IMR-90 (cell line): ENCODE measurements around the gene RELN. TPM values are rescaled to one million over a fixed set of nuclear protein-coding genes. Genes with fewer than 3 reads are reported as not detected.

Source experiments
- ATAC-seq: fragments of 200-7000 bp; cut with Tn5 transposase; 2 replicates; pipeline ENCODE4 v1.9.1; 2020; ENCODE audit warnings: low read depth, mild to moderate bottlenecking, moderate library complexity
- BruUV-seq: library from RNA; stranded (reverse); fragments of 400-500 nt; replicated peaks from 2 replicates; lab custom pipeline; 2021; lab: Mats Ljungman, UMichigan
- CTCF ChIA-PET: fragments of 300-600 bp; formaldehyde crosslinking; extraction: SDS; loops from one replicate; lab custom pipeline; 2021; ENCODE audit warnings: antibody characterized with exemption; lab: Yijun Ruan, JAX
- POLR2A ChIA-PET: fragments of 300-600 bp; sonication (Branson Sonifier 250); formaldehyde crosslinking; loops from one replicate; lab custom pipeline; 2022; ENCODE audit warnings: antibody characterized with exemption; ENCODE audit not compliant: unreplicated experiment; lab: Charles Lee
- DNase-seq: peaks from one replicate; pipeline ENCODE4 v3.0.0; 2013
- H2AFZ ChIP-seq: replicated peaks from 2 replicates; pipeline ENCODE3; 2013; ENCODE audit warnings: low read length, mild to moderate bottlenecking; ENCODE audit not compliant: poor library complexity
- H2AK5ac ChIP-seq: 2 replicates; pipeline ENCODE4 v1.6.1; 2013; ENCODE audit warnings: low read depth, low read length, inconsistent platforms
- H2AK9ac ChIP-seq: replicated peaks from 2 replicates; pipeline ENCODE3; 2013; ENCODE audit warnings: mild to moderate bottlenecking, low read depth, low read length, moderate library complexity; ENCODE audit not compliant: poor library complexity
- H2BK120ac ChIP-seq: 2 replicates; pipeline ENCODE4 v1.6.1; 2013; ENCODE audit warnings: low read depth, low read length, inconsistent platforms
- H2BK15ac ChIP-seq: 3 replicates; pipeline ENCODE4 v1.6.1; 2013; ENCODE audit warnings: low read depth, low read length, inconsistent platforms
- H2BK20ac ChIP-seq: 2 replicates; pipeline ENCODE4 v1.6.1; 2013; ENCODE audit warnings: low read depth, mild to moderate bottlenecking, inconsistent platforms, low read length, moderate library complexity
- H2BK5ac ChIP-seq: 2 replicates; pipeline ENCODE4 v1.6.1; 2013; ENCODE audit warnings: mild to moderate bottlenecking, low read depth, low read length, inconsistent platforms; ENCODE audit not compliant: poor library complexity, severe bottlenecking
- H3K14ac ChIP-seq: replicated peaks from 2 replicates; pipeline ENCODE4 v1.6.1; 2013; ENCODE audit warnings: low read depth, low read length, inconsistent platforms
- H3K18ac ChIP-seq: 2 replicates; pipeline ENCODE4 v1.6.1; 2013; ENCODE audit warnings: low read depth, low read length, control low read depth
- H3K23ac ChIP-seq: 2 replicates; pipeline ENCODE4 v1.6.1; 2013; ENCODE audit warnings: low read depth, low read length, inconsistent platforms
- H3K27ac ChIP-seq: 2 replicates; pipeline ENCODE4 v1.5.1; 2013; ENCODE audit warnings: mild to moderate bottlenecking, control low read depth, low read length; ENCODE audit not compliant: insufficient read depth
- H3K27me3 ChIP-seq: 2 replicates; pipeline ENCODE4 v1.6.1; 2013; ENCODE audit warnings: low read length; ENCODE audit not compliant: control insufficient read depth, insufficient read depth
- H3K36me3 ChIP-seq: 2 replicates; pipeline ENCODE4 v1.6.1; 2013; ENCODE audit warnings: low read length, mixed read lengths; ENCODE audit not compliant: control insufficient read depth, insufficient read depth
- H3K4ac ChIP-seq: 2 replicates; pipeline ENCODE4 v1.6.1; 2013; ENCODE audit warnings: low read depth, low read length, inconsistent platforms
- H3K4me1 ChIP-seq: 2 replicates; pipeline ENCODE4 v1.6.1; 2013; ENCODE audit warnings: low read length, mixed read lengths; ENCODE audit not compliant: control insufficient read depth, insufficient read depth
- H3K4me2 ChIP-seq: 2 replicates; pipeline ENCODE4 v1.6.1; 2013; ENCODE audit warnings: low read depth, mild to moderate bottlenecking, control low read depth, low read length, moderate library complexity
- H3K4me3 ChIP-seq: 2 replicates; pipeline ENCODE4 v1.5.1; 2013; ENCODE audit warnings: low read depth, mild to moderate bottlenecking, control low read depth, low read length, moderate library complexity; ENCODE audit not compliant: insufficient read depth
- H3K56ac ChIP-seq: 2 replicates; pipeline ENCODE4 v1.6.1; 2013; ENCODE audit warnings: low read length, inconsistent platforms; ENCODE audit not compliant: insufficient read depth; ENCODE audit errors: extremely low read depth
- H3K79me1 ChIP-seq, 2 experiments: 2 replicates each; pipeline ENCODE4 v1.6.1; 2013; ENCODE audit warnings: low read length in 2 of 2, inconsistent platforms in 1 of 2, low read depth in 1 of 2
- H3K9ac ChIP-seq: 2 replicates; pipeline ENCODE4 v1.6.1; 2013; ENCODE audit warnings: low read depth, low read length, control low read depth
- H3K9me1 ChIP-seq: 2 replicates; pipeline ENCODE4 v1.6.1; 2013; ENCODE audit warnings: low read length, inconsistent platforms; ENCODE audit not compliant: insufficient read depth
- H3K9me3 ChIP-seq: 2 replicates; pipeline ENCODE4 v1.6.1; 2013; ENCODE audit warnings: low read length; ENCODE audit not compliant: control insufficient read depth, insufficient read depth
- H4K20me1 ChIP-seq: 2 replicates; pipeline ENCODE4 v1.6.1; 2013; ENCODE audit warnings: low read length, inconsistent platforms; ENCODE audit not compliant: insufficient read depth
- H4K5ac ChIP-seq: 2 replicates; pipeline ENCODE4 v1.6.1; 2013; ENCODE audit warnings: mild to moderate bottlenecking, low read depth, low read length, control low read depth
- H4K8ac ChIP-seq, 2 experiments: 2 replicates each; pipeline ENCODE4 v1.6.1; 2013; ENCODE audit warnings: low read depth in 2 of 2, low read length in 2 of 2, control low read depth in 1 of 2, inconsistent platforms in 1 of 2
- H4K91ac ChIP-seq: 2 replicates; pipeline ENCODE4 v1.6.1; 2013; ENCODE audit warnings: low read depth, low read length, inconsistent platforms; ENCODE audit not compliant: insufficient read depth
- BHLHE40 ChIP-seq: fragments of 150-350 bp; IDR thresholded peaks from 2 replicates; pipeline ENCODE4 v1.6.1; 2016; ENCODE audit warnings: mild to moderate bottlenecking, low read depth, low read length
- CEBPB ChIP-seq: IDR thresholded peaks from 2 replicates; pipeline ENCODE4 v1.6.1; 2012; ENCODE audit warnings: low read depth, low read length, improper control_type of control experiment
- CHD1 ChIP-seq: IDR thresholded peaks from 2 replicates; pipeline ENCODE4 v1.6.1; 2012; ENCODE audit warnings: low read depth, low read length, improper control_type of control experiment
- FOS ChIP-seq: fragments of 150-350 bp; IDR thresholded peaks from 2 replicates; pipeline ENCODE4 v1.6.1; 2016; ENCODE audit warnings: low read depth, low read length
- MAFK ChIP-seq: IDR thresholded peaks from 2 replicates; pipeline ENCODE4 v1.6.1; 2012; ENCODE audit warnings: low read depth, low read length, improper control_type of control experiment
- MAZ ChIP-seq: IDR thresholded peaks from 2 replicates; pipeline ENCODE4 v1.6.1; 2012; ENCODE audit warnings: low read depth, mild to moderate bottlenecking, low read length, improper control_type of control experiment, moderate library complexity, borderline replicate concordance
- MXI1 ChIP-seq: IDR thresholded peaks from 2 replicates; pipeline ENCODE4 v1.6.1; 2012; ENCODE audit warnings: low read depth, mild to moderate bottlenecking, low read length, moderate library complexity, borderline replicate concordance
- NFE2L2 ChIP-seq: fragments of 150-350 bp; IDR thresholded peaks from 2 replicates; pipeline ENCODE4 v1.6.1; 2016; ENCODE audit warnings: low read depth, mild to moderate bottlenecking, low read length
- POLR2A ChIP-seq: IDR thresholded peaks from 2 replicates; pipeline ENCODE4 v1.6.1; 2012; ENCODE audit warnings: mild to moderate bottlenecking, low read depth, low read length
- RAD21 ChIP-seq: IDR thresholded peaks from 2 replicates; pipeline ENCODE4 v1.6.1; 2012; ENCODE audit warnings: low read length, improper control_type of control experiment
- RCOR1 ChIP-seq: IDR thresholded peaks from 2 replicates; pipeline ENCODE4 v1.6.1; 2012; ENCODE audit warnings: mild to moderate bottlenecking, low read length, improper control_type of control experiment; ENCODE audit not compliant: insufficient replicate concordance
- RFX5 ChIP-seq: IDR thresholded peaks from 2 replicates; pipeline ENCODE4 v1.8.0; 2012; ENCODE audit warnings: low read depth, mild to moderate bottlenecking, low read length, moderate library complexity
- SMC3 ChIP-seq: fragments of 150-350 bp; IDR thresholded peaks from 2 replicates; pipeline ENCODE4 v1.6.1; 2016; ENCODE audit warnings: low read depth, mild to moderate bottlenecking, antibody characterized with exemption, low read length, moderate library complexity
- USF2 ChIP-seq: fragments of 150-350 bp; IDR thresholded peaks from 2 replicates; pipeline ENCODE4 v1.6.1; 2017; ENCODE audit warnings: mild to moderate bottlenecking, antibody characterized with exemption, low read length, low read depth
- WGBS, 2 experiments: methylation state at CpG; one replicate each; pipeline versions ENCODE4 v1.1.5 to v1.1.7; 2013; ENCODE audit warnings: missing lambda C conversion rate in 2 of 2; ENCODE audit not compliant: insufficient read length in 1 of 2; ENCODE audit errors: extremely low coverage in 2 of 2; 5-methylcytosine and 5-hydroxymethylcytosine counted together
- dilution Hi-C: fragments of 300-500 bp; cut with HindIII; formaldehyde crosslinking; loops from one replicate; pipeline ENCODE4 v1.14.3; 2018; ENCODE audit warnings: low sequenced_read_pairs; ENCODE audit not compliant: unreplicated experiment
- in situ Hi-C: fragments of 300-500 bp; cut with MboI; formaldehyde crosslinking; loops from 3 replicates; pipeline ENCODE4 v1.14.3; 2019; ENCODE audit warnings: low sequenced_read_pairs, inconsistent platforms, mixed read lengths
- intact Hi-C: fragments of 100-400 bp; cut with micrococcal nuclease; formaldehyde crosslinking; loops from 2 replicates; pipeline ENCODE4 v1.10.0; 2022
- polyA plus RNA-seq, 3 experiments: library from polyadenylated mRNA; depleted of rRNA; stranded (reverse); fragments of >200 nt; gene quantifications; 2 replicates each; pipeline ENCODE4 v1.2.3, GENCODE V29; 2012; ENCODE audit warnings: low replicate concordance in 1 of 3
- total RNA-seq: library from RNA; depleted of rRNA; stranded (reverse); fragments of >200 nt; gene quantifications from 2 replicates; pipeline ENCODE4 v1.2.3, GENCODE V29; 2012
- TF ChIP-seq, protein P1 (sequence below): conservative IDR thresholded peaks from 2 replicates; pipeline ENCODE4 v1.5.1; 2012; ENCODE audit warnings: mild to moderate bottlenecking, low read depth, low read length, improper control_type of control experiment
- TF ChIP-seq, protein P2 (sequence below): fragments of 150-350 bp; IDR thresholded peaks from 2 replicates; pipeline ENCODE4 v1.6.1; 2016; ENCODE audit warnings: low read depth, mild to moderate bottlenecking, low read length, moderate library complexity, borderline replicate concordance

RELN gene
- total and polyA plus RNA-seq, 2 of the 4 experiments (the other 2 are of a cell fraction) = 14.7 to 23.7 TPM

DNA sequence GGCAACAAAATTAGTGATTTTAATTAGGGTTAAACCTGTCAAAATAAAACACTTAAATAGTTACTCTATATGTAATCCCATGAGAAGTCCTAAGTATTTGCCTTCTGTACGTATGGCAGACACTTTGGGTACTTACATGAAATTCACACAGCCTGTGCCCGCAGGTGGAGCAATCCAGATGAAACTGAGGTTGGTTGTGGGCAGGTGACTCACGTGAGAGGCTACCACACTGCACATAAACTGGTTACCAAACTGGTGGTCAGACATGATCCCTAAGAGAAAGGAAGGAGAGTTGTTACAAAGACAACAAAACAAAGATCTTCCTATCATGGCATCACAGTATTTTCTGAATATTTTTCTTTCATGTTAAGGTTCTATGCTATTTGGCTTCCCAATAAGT lies 156.1 kb downstream of the RELN start:
- ATAC-seq (no peak), DNase-seq (no peak)
- no peak overlapping the region for H2BK20ac ChIP-seq
- CTCF ChIA-PET = no interaction called here
- H3K4me1 ChIP-seq = no peaks in the 10 kb centered on the region
- no peak overlapping the region for H4K8ac ChIP-seq
- no TSS peak for BruUV-seq
- no peaks in the 10 kb centered on the region for H3K27me3 ChIP-seq
- H3K9ac ChIP-seq = no peak overlapping the region
- no peak overlapping the region for H3K4me3 ChIP-seq
- intact Hi-C loops = no loop called here
- no peak overlapping the region for H2BK5ac ChIP-seq
- no peak overlapping the region for H3K23ac ChIP-seq
- H2BK15ac ChIP-seq = no peak overlapping the region
- no peaks in the 10 kb centered on the region for H3K36me3 ChIP-seq
- H3K79me1 ChIP-seq = no peaks in the 10 kb centered on the region
- TF ChIP-seq, protein P1, sequence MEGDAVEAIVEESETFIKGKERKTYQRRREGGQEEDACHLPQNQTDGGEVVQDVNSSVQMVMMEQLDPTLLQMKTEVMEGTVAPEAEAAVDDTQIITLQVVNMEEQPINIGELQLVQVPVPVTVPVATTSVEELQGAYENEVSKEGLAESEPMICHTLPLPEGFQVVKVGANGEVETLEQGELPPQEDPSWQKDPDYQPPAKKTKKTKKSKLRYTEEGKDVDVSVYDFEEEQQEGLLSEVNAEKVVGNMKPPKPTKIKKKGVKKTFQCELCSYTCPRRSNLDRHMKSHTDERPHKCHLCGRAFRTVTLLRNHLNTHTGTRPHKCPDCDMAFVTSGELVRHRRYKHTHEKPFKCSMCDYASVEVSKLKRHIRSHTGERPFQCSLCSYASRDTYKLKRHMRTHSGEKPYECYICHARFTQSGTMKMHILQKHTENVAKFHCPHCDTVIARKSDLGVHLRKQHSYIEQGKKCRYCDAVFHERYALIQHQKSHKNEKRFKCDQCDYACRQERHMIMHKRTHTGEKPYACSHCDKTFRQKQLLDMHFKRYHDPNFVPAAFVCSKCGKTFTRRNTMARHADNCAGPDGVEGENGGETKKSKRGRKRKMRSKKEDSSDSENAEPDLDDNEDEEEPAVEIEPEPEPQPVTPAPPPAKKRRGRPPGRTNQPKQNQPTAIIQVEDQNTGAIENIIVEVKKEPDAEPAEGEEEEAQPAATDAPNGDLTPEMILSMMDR = no peak
- no peak for TF ChIP-seq RCOR1
- TF ChIP-seq MAFK = no peak
- TF ChIP-seq SMC3 = no peak
- no peak for TF ChIP-seq CEBPB
- TF ChIP-seq BHLHE40 = no peak
- no peak for TF ChIP-seq CHD1
- TF ChIP-seq, protein P2, sequence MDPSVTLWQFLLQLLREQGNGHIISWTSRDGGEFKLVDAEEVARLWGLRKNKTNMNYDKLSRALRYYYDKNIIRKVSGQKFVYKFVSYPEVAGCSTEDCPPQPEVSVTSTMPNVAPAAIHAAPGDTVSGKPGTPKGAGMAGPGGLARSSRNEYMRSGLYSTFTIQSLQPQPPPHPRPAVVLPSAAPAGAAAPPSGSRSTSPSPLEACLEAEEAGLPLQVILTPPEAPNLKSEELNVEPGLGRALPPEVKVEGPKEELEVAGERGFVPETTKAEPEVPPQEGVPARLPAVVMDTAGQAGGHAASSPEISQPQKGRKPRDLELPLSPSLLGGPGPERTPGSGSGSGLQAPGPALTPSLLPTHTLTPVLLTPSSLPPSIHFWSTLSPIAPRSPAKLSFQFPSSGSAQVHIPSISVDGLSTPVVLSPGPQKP = no peak
- no peak for TF ChIP-seq MXI1
- TF ChIP-seq RAD21 = no peak
- TF ChIP-seq MAZ = no peak
- no peak for TF ChIP-seq FOS
- TF ChIP-seq RFX5 = no peak
- no peak for TF ChIP-seq POLR2A
- no peak for TF ChIP-seq NFE2L2
- no peak for TF ChIP-seq USF2
- no peak overlapping the region for H3K4me2 ChIP-seq
- no peak overlapping the region for H2AK5ac ChIP-seq
- 0 out of 2 replicates have a peak, but pooled peaks cover 3% of the 10 kb centered on the region for H3K9me1 ChIP-seq
- no peak overlapping the region for H3K27ac ChIP-seq
- no peak overlapping the region for H3K14ac ChIP-seq
- dilution Hi-C loops = no loop called here
- H4K5ac ChIP-seq = no peak overlapping the region
- H3K4ac ChIP-seq = no peak overlapping the region
- no peak overlapping the region for H2AK9ac ChIP-seq
- in situ Hi-C loops = no loop called here
- POLR2A ChIA-PET = no interaction called here
- H2AFZ ChIP-seq = no peak overlapping the region
- H2BK120ac ChIP-seq = no peak overlapping the region
- no peaks in the 10 kb centered on the region for H3K9me3 ChIP-seq
- no peak overlapping the region for H3K18ac ChIP-seq
- no CpG with 5 or more reads among the region's 3 CpGs for WGBS, 2 experiments
- H4K91ac ChIP-seq = no peak overlapping the region
- H4K20me1 ChIP-seq = no peaks in the 10 kb centered on the region
- no peak overlapping the region for H3K56ac ChIP-seq
